Pons (tissue), 1 donor: ENCODE data around the gene ABHD12.

Source experiments
- DNase-seq: peaks from one replicate; pipeline ENCODE4 v3.0.0-alpha.2; 2016; ENCODE audit warnings: low spot score

Gene ABHD12

DNA sequence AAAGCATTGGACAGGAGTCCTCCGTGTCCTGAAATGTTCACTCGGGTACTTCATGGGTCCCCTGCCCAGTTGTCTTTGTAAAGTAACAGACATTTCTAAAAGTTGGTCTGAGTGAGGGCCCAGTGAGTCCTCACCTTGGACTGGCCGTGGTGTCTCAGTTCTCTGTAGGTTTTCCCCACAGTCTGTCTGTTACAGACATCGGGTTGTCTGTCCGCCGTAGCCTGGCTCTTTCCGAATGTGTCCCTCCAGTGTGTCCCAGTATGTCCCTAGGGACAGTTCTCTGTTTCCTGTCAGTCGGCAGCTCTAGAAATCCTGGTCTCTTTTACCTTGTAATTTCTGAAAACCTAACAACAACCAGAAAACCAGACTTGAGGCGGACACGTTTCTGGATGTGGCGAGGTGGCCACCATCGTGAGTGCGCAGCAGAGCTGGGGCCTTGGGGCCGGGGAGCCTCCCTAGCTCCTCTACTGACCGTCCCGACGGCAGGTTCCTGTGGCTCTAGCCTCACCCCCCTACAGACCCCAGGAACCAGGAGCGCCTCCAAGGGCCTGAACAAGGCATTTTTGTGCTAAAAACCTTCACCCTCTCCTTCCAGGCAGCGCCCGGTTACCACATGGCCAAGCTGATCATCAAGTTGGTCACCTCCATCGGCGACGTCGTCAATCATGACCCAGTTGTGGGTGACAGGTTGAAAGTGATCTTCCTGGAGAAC is 100.6 kb downstream of the ABHD12 start:
- DNase-seq: no peak

DNA sequence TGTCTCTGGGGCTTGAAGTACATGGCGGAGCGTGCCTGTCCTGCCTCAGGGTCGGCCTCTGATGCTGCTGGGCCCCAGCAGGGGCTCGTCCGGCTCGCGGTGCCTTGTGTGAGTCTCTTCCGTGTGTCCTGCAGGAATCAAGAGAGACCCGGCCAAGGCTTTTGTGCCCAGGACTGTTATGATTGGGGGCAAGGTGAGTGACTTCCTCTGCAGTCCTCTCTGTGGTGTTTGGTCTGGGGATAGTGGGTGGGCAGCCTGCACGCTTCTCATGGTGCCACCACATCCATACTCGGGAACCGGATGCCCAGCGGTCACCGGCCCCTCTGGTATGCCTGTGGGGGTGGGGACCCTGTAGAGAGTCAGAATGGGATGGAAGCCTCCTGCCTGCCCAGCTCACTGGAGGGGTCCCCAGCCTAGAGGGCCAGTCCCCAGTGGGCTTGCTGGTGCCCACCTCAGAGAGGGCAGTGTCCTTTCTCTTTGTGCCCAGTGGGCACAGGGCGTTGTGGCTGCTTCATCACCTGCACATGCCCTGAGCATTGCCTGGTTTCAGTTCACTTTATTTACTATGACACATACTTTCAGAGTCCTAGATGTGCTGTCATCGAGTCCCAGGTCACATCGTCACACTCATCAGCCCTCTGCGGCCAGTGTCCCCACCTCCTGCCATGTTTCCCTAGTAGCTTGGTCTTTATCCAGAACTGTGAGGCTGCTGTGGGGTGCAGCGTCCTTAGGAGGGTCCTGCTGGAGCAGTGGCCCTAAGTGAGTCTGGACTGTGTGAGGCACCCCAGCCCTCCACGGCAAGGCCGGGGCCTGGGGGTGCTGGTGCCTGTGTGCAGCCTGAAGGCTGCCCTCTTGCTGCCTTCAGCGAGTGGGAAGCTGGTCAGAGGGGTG is 102.1 kb downstream of the ABHD12 start:
- DNase-seq: no peak

DNA sequence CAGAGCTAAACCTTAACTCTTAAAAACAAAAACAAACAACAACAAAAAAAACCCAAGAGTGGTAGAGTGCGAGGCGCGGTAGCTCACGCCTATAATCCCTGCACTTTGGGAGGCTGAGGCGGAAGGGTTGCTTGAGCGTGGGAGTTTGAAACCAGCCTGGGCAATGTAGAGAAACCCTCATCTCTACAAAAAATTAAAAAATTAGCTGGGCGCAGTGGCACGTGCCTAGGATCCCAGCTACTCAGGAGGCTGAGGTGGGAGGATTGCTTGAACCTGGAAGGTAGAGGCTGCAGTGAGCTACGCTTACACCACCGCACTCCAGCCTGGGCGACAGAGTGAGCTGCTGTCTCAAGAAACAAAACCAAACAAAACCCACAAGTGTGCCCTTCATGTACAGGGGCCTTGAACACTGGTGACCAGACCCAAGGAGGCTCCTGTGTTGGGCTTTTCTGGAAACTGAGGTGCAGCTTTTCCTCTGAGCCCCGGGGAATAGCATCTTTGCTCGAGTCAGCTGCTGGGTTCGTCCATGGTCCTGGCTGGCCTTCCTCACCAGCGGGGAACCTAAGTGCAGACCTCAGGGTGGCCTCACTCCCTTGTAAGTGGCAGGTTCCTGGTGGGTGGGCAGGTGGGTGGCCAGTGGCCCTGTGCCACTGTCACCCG is 102.9 kb downstream of the ABHD12 start:
- DNase-seq: no peak

GRCh38 chr20:25286917-25287316 is 103.7 kb downstream of the ABHD12 start:
- DNase-seq: no peak

- no peak for DNase-seq
Observed at GRCh38 chr20:25285856-25286798, 104.5 kb downstream of the ABHD12 start.

GRCh38 chr20:25285091-25285647 is 105.5 kb downstream of the ABHD12 start:
- DNase-seq: no peak

DNA sequence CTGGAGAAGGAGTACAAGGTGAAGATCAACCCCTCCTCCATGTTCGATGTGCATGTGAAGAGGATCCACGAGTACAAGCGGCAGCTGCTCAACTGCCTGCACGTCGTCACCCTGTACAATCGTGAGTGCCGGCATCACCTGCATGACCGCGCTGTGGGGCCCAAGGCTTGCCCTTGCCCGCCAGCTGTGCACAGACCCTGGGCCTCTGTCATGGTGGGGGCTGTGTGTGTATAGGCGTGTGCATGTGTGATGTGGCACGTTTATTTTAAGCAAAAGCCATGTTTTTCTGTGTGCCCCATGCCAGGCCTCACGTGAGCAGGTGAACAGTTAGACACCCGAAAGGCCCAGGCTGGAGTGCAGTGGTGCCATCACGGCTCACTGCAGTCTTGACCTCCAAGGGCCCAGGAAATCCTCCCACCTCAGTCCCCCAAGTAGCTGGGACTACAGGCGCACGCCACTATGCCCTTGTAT is 106.5 kb downstream of the ABHD12 start:
- DNase-seq: no peak

DNA sequence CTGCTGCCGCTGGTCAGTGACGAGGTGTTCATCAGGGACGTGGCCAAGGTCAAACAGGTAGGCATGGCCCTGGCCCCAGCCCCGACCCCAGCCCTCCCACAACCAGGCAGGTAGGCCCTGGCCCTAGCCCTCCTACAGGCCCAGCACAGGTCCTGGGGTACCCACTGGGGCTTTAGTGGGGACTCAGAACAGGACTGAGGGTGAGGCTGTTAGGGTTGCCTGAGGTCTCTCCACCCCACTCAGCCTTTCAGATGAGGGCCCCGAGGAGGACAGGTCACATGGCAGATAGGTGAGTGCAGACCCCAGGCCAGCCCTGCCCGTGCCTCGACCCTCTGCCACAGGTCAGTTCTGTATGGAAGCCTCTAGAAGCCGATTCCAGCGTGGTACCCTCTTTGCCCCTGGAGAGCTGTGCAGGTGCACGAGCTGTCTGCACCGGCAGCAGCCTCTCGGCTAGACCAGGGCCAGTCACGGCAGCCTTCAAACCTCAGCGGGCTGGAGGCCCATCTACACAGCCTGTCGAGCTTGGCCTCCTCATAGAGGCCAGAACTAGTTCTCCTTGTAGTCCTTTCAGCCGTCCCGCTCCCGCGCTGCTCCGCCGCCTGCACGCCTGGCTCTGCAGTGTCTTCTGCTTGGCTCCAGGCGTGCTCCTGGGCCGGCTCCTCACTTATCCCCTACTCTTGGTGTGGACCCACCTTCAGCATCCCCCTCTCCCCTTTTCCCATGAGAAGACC is 107.2 kb downstream of the ABHD12 start:
- no peak for DNase-seq

GRCh38 chr20:25282796-25283195 is 107.8 kb downstream of the ABHD12 start:
- no peak for DNase-seq

GRCh38 chr20:25282034-25282781 is 108.4 kb downstream of the ABHD12 start:
- DNase-seq: no peak

- no peak for DNase-seq
Observed at GRCh38 chr20:25281541-25281991, 109.1 kb downstream of the ABHD12 start.

DNA sequence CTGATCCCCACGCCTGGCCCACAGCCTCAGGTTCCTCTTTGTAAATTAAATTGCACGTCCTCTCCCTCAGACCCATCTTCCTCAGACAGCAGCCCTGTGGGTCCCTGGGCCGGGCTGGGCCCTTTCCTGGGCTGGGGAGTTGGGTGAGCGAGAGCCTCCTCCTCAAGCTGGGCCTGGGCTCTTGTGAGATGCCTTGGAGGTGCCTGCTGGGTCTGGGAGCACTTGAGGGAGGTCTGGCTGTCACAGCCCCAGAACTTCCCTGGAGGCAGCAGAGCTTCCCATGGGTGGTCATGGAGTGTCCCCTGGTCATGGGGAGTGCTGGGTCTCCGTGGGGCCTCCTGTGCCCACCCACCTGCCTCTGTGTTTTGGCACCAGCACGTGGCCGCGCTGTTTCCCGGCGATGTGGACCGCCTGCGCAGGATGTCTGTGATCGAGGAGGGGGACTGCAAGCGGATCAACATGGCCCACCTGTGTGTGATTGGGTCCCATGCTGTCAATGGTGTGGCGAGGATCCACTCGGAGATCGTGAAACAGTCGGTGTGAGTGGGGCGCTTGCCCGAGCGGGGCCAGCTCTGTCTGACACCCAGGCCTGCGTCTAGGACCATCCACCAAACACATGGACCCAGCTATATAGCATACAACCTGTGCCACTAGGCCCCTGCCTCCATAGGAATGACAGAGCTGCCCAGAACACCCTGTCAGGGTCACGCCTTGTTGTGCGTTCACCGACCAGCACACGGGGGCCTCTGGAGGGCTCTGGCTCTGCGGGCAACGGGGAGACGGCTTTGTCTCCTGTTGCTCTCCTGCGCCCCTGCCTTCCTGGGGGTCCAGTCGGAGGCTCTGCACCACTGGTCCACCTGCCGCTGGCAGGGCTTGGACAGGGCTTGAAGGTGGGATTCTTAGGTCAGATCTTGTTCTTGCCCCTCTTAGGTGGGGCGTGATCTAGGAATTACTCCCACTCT is 109.8 kb downstream of the ABHD12 start:
- no peak for DNase-seq

DNA sequence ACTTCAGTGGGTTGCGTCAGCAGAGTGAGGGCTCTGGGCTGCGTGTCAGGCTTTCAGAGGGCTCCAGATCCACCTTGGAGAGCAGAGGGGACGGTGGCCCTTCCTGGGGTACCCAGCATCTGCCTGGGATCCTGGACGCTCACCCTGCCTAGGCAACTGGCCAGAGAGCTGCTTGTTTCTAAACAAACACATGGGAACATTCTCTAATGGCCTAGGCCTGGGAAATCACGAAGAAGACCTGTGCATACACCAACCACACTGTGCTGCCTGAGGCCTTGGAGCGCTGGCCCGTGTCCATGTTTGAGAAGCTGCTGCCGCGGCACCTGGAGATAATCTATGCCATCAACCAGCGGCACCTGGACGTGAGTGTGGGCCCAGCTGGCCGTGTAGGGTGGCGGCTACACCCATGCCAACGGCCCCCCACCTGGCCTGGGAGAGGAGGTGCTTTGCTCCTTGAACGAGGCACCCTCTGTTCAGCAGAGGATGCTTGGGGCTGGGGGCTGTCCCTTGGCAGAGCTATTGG is 110.5 kb downstream of the ABHD12 start:
- no peak for DNase-seq

DNA sequence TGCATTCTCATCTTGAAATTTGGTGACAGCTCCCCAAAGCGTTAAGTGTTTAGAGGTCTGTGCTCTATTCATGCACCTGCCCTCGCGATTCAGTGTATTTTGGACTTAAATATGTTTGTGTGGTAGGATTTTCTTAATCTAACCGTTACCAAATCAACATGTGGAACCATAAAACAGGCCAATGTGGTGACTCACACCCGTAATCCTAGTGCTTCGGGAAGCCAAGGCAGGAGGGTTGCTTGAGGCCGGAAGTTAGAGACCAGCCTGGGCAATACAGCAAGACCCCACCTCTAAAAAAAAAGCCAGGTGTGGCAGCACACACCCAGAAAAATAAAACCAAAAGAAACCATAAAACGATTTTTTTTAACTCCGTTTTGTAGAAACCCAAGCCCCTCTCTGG is 111.2 kb downstream of the ABHD12 start:
- DNase-seq: no peak

GRCh38 chr20:25278636-25279361 is 111.8 kb downstream of the ABHD12 start:
- no peak for DNase-seq

- DNase-seq: no peak
Observed at GRCh38 chr20:25277941-25278521, 112.6 kb downstream of the ABHD12 start.
